Tibial artery (tissue), 4 donors: Measurements from ENCODE around the gene UCN.

Experiments used
- DNase-seq, 2 donors: peaks; one replicate each; pipeline ENCODE4 v3.0.0-alpha.2; 2019
- H3K27ac ChIP-seq, 2 donors: fragments of 200-600 bp; sonication (generic) in 1 of 2; 1 replicate in 1 of 2; 2 replicates in 1 of 2; pipeline ENCODE4 v1.5.1; 2018 to 2019; ENCODE audit warnings: mild to moderate bottlenecking in 1 of 2
- H3K27me3 ChIP-seq, 2 donors: fragments of 200-600 bp; sonication (generic) in 1 of 2; one replicate each; pipeline versions ENCODE4 v1.5.1 to v1.6.0; 2016 to 2019
- H3K36me3 ChIP-seq, 3 donors: fragments of 200-600 bp; sonication (generic) in 2 of 3; one replicate each; pipeline ENCODE4 v1.5.1; 2016 to 2019; ENCODE audit warnings: mild to moderate bottlenecking in 2 of 3
- H3K4me1 ChIP-seq, 4 donors: fragments of 200-600 bp; sonication (generic) in 2 of 4; 1 replicate in 3 of 4; 2 replicates in 1 of 4; pipeline ENCODE4 v1.5.1; 2016 to 2019
- H3K4me3 ChIP-seq, 2 donors: fragments of 200-600 bp; sonication (generic) in 1 of 2; 1 replicate in 1 of 2; 2 replicates in 1 of 2; pipeline ENCODE4 v1.5.1; 2018 to 2019; ENCODE audit warnings: mild to moderate bottlenecking in 2 of 2
- H3K9me3 ChIP-seq, 3 donors: fragments of 200-600 bp; sonication (generic) in 1 of 3; one replicate each; pipeline ENCODE4 v1.5.1; 2016 to 2019
- CTCF ChIP-seq, 2 experiments: fragments of 200-600 bp in 1 of 2; fragments of 450-650 bp in 1 of 2; IDR thresholded peaks; one replicate each; pipeline ENCODE4 v1.5.1; 2017 to 2019; ENCODE audit warnings: antibody characterized with exemption in 2 of 2, mild to moderate bottlenecking in 1 of 2, moderate library complexity in 1 of 2
- intact Hi-C: fragments of 100-400 bp; cut with DNase I; formaldehyde crosslinking; loops from one replicate; pipeline ENCODE4 v1.15.0; 2023; ENCODE audit warnings: low total_unique reads

Gene UCN

GRCh38 chr2:27309651-27310050, 1.4 kb upstream of the UCN start:
- H3K27ac ChIP-seq: no peak overlapping the region
- peaks cover 0 to 3% (median 0%) of the 10 kb centered on the region in 3 donors for H3K9me3 ChIP-seq
- H3K36me3 ChIP-seq: peaks cover 19 to 43% (median 28%) of the 10 kb centered on the region in 3 donors
- H3K4me1 ChIP-seq: peaks cover 0 to 26% (median 19%) of the 10 kb centered on the region in 4 donors
- no peak for TF ChIP-seq CTCF (IDR thresholded peaks at IDR 0.05)
- intact Hi-C loops: no loop called here
- H3K27me3 ChIP-seq: peaks cover 10 to 52% of the 10 kb centered on the region in 2 donors
- no peak overlapping the region for H3K4me3 ChIP-seq
- no peak for DNase-seq

GRCh38 chr2:27307545-27308358, 493 bp downstream of the UCN start:
- no peak overlapping the region for H3K27ac ChIP-seq
- H3K36me3 ChIP-seq: peaks cover 19 to 39% (median 28%) of the 10 kb centered on the region in 3 donors
- intact Hi-C loops: no loop called here
- no peak for DNase-seq
- no peak for TF ChIP-seq CTCF (IDR thresholded peaks at IDR 0.05)
- H3K4me3 ChIP-seq: no peak overlapping the region
- peaks cover 0 to 5% (median 0%) of the 10 kb centered on the region in 3 donors for H3K9me3 ChIP-seq
- peaks cover 10 to 54% of the 10 kb centered on the region in 2 donors for H3K27me3 ChIP-seq
- peaks cover 0 to 26% (median 21%) of the 10 kb centered on the region in 4 donors for H3K4me1 ChIP-seq

GRCh38 chr2:27307287-27307544, 1.0 kb downstream of the UCN start:
- no peak overlapping the region for H3K27ac ChIP-seq
- H3K4me1 ChIP-seq: peaks cover 0 to 26% (median 21%) of the 10 kb centered on the region in 4 donors
- intact Hi-C loops: no loop called here
- no peak overlapping the region for H3K4me3 ChIP-seq
- no peak for DNase-seq
- no peak for TF ChIP-seq CTCF (IDR thresholded peaks at IDR 0.05)
- H3K36me3 ChIP-seq: peaks cover 19 to 34% (median 25%) of the 10 kb centered on the region in 3 donors
- H3K9me3 ChIP-seq: peaks cover 0 to 5% (median 0%) of the 10 kb centered on the region in 3 donors
- peaks cover 10 to 54% of the 10 kb centered on the region in 2 donors for H3K27me3 ChIP-seq

GRCh38 chr2:27306573-27307286, 1.5 kb downstream of the UCN start:
- Histone ChIP-seq H3K27me3 (peaks cover 10 to 54% of the 10 kb centered on the region in 2 donors), H3K27ac (no peak overlapping the region), H3K9me3 (peaks cover 0 to 5% (median 0%) of the 10 kb centered on the region in 3 donors), H3K4me1 (peaks cover 0 to 26% (median 21%) of the 10 kb centered on the region in 4 donors), H3K36me3 (peaks cover 17 to 29% (median 20%) of the 10 kb centered on the region in 3 donors), H3K4me3 (no peak overlapping the region)
- no peak for DNase-seq
- intact Hi-C loops: no loop called here
- no peak for TF ChIP-seq CTCF (IDR thresholded peaks at IDR 0.05)

GRCh38 chr2:27306136-27306535, 2.1 kb downstream of the UCN start:
- H3K4me3 ChIP-seq: no peak overlapping the region
- peaks cover 0 to 26% (median 21%) of the 10 kb centered on the region in 4 donors for H3K4me1 ChIP-seq
- H3K27ac ChIP-seq: no peak overlapping the region
- H3K27me3 ChIP-seq: peaks cover 10 to 54% of the 10 kb centered on the region in 2 donors
- no peak for TF ChIP-seq CTCF (IDR thresholded peaks at IDR 0.05)
- H3K36me3 ChIP-seq: peaks cover 11 to 23% (median 14%) of the 10 kb centered on the region in 3 donors
- peaks cover 0 to 5% (median 0%) of the 10 kb centered on the region in 3 donors for H3K9me3 ChIP-seq
- DNase-seq: no peak
- intact Hi-C loops: no loop called here
